DND-41 (cell line): ENCODE measurements around the gene DPEP3.

Experiments
- EZH2 ChIP-seq: IDR thresholded peaks from 3 replicates; pipeline ENCODE4 v1.6.1; 2012; ENCODE audit warnings: borderline replicate concordance, low read depth, mild to moderate bottlenecking, moderate library complexity, low read length, inconsistent platforms; ENCODE audit not compliant: severe bottlenecking
- TF ChIP-seq, protein P1 (sequence below): IDR thresholded peaks from 2 replicates; pipeline ENCODE4 v1.5.1; 2012; ENCODE audit warnings: borderline replicate concordance, low read length, moderate library complexity, mild to moderate bottlenecking; ENCODE audit not compliant: poor library complexity, severe bottlenecking; ENCODE audit errors: extremely low read depth

DNA sequence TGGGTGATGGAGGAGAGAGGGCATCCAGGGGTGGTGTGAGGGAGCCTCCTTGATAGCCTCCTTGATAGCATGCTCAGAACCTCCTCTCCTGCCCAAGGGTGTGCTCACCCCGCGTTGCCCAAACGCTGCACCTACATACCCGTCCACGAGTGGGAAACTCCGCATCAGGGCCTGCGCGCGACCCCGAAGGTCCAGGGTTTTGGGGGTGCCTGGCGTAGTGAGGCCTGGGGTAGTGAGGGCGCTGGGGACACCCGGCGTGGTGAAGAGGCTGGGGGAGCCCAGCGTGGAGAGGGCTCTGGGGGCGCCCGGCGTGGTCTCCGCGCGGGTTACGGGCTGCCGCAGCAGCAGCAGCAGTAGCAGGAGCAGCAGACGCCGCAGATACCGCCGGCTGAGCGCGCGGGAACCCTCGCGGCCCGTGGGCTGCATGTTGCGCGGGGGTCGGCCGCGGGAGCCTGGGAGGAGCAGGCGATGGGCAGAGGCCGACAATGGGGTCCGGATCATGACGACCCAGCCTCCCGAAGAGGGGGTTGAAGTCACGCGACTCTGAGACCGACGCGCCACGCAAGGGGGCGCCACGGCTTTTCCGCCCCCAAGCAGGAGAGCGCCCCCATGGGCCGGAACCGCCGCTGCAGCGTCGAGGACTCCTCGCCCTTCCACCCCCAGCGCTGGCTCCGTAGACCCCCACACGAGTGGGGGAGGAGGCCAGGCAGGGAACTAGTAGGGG, at the start of gene DPEP3:
- TF ChIP-seq, protein P1, sequence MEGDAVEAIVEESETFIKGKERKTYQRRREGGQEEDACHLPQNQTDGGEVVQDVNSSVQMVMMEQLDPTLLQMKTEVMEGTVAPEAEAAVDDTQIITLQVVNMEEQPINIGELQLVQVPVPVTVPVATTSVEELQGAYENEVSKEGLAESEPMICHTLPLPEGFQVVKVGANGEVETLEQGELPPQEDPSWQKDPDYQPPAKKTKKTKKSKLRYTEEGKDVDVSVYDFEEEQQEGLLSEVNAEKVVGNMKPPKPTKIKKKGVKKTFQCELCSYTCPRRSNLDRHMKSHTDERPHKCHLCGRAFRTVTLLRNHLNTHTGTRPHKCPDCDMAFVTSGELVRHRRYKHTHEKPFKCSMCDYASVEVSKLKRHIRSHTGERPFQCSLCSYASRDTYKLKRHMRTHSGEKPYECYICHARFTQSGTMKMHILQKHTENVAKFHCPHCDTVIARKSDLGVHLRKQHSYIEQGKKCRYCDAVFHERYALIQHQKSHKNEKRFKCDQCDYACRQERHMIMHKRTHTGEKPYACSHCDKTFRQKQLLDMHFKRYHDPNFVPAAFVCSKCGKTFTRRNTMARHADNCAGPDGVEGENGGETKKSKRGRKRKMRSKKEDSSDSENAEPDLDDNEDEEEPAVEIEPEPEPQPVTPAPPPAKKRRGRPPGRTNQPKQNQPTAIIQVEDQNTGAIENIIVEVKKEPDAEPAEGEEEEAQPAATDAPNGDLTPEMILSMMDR, result peak; percentile 17
- TF ChIP-seq EZH2, result no peak
